ENCODE measurements around the gene ACBD5.
"Not testable (repeated sequence)": the region's sequence is repeated elsewhere in the genome, so short reads cannot be mapped to it uniquely, and the experiment has no call there.

The ACBD5 gene

DNA sequence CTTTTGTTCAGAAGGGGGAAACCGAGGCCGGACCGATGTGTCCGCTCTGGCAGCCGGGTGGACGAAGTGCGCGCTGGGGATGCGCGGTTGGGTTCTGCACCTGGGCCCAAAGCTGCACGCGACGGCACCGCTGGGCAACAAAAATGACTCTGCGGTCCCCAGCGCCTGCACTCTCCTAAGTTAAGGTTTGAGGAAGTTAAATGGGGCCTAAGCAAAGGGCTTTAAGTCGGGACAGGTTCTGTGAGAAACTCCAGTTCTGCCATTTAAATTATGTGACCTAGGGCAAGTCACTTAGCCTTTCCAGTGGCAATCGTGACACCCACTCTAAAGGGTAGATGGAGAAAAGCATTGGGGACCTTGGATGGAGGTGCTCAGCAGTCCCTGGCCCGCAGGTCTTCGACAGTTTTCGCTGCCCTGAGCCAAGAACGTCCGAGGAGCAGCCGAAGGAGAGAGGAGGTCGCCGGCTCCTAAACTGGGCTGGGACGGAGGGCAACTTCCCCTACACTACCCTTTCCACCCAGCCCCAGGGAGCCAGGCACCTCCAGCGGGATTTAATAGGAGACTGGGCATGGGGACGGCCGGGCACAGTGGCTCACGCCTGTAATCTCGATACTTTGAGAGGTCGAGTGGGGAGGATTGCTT is 534 bp upstream of the ACBD5 start:
- peak overlapping the region; percentile 79 for H2AFZ ChIP-seq (ENCODE audit: low read length)
- peak overlapping the region; percentile 94 for H3K4me2 ChIP-seq (ENCODE audit: insufficient read depth, low read length, poor library complexity, severe bottlenecking)
- H2BK15ac ChIP-seq (ENCODE audit: low read length), result peak overlapping the region; percentile 20
- no peak overlapping the region for H4K91ac ChIP-seq (ENCODE audit: low read depth, low read length, poor library complexity)
- H3K4me3 ChIP-seq (ENCODE audit: low read length in 2 of 2), result peak overlapping the region; percentile 61 to 93
- peak overlapping the region; percentile 83 for H3K9ac ChIP-seq (ENCODE audit: low read depth, low read length, poor library complexity)
- H3K18ac ChIP-seq (ENCODE audit: low read length), result peak overlapping the region; percentile 95
- no peaks in the 10 kb centered on the region for H3K9me3 ChIP-seq (replicated peaks in 1 of 2; ENCODE audit: control insufficient read depth in 2 of 2, insufficient read depth in 1 of 2, low read depth in 1 of 2, low read length in 2 of 2)
- no peak overlapping the region for H2BK120ac ChIP-seq (ENCODE audit: low read depth, low read length)
- H2BK12ac ChIP-seq (ENCODE audit: low read length), result no peak overlapping the region
- no peak overlapping the region for H2AK5ac ChIP-seq (ENCODE audit: low read depth, low read length)
- H3K23ac ChIP-seq (ENCODE audit: low read depth, low read length, poor library complexity), result peak overlapping the region; percentile 70
- H3K14ac ChIP-seq (ENCODE audit: low read length), result no peak overlapping the region
- H4K8ac ChIP-seq (ENCODE audit: low read depth, low read length), result no peak overlapping the region
- H3K79me1 ChIP-seq (ENCODE audit: low read depth, low read length), result no peaks in the 10 kb centered on the region
- no peaks in the 10 kb centered on the region for H3K27me3 ChIP-seq (ENCODE audit: control insufficient read depth in 3 of 3, insufficient read depth in 3 of 3, low read depth in 1 of 3, low read length in 3 of 3)
- peak; percentile 47 for DNase-seq (ENCODE audit: low spot score)
- peaks cover 4 to 6% of the 10 kb centered on the region in 2 donors for H3K4me1 ChIP-seq (ENCODE audit: control insufficient read depth in 2 of 2, insufficient read depth in 1 of 2, low read depth in 1 of 2, low read length in 2 of 2)
- WGBS, 2 donors (ENCODE audit: extremely low coverage in 2 of 2, insufficient read length in 2 of 2, insufficient replicate concordance in 1 of 2), result no CpG with 5 or more reads among the region's 33 CpGs
- peak overlapping the region; percentile 99 for H3K27ac ChIP-seq (replicated peaks; ENCODE audit: low read length)
- peaks cover 0 to 10% of the 10 kb centered on the region in 2 donors for H3K36me3 ChIP-seq (replicated peaks in 1 of 2; ENCODE audit: control insufficient read depth in 2 of 2, insufficient read depth in 2 of 2, low read length in 2 of 2)
- H2BK5ac ChIP-seq (ENCODE audit: low read length), result no peak overlapping the region
- H3K4ac ChIP-seq (ENCODE audit: low read length), result no peak overlapping the region

DNA sequence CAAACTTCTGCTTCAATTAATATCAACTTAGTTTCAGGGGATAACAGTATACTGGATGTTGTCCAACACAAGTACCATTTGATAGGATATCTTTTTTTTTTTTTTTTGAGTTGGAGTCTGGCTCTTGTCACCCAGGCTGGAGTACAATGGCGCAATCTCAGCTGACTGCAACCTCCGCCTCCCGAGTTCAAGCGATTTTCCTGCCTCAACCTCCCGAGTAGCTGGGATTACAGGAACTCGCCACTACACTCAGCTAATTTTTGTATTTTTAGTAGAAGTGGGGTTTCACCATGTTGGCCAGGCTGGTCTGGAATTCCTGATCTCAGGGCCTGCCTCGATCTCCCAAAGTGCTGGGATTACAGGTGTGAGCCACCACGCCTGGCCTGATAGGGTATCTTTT is 3.1 kb downstream of the ACBD5 start:
- not testable (repeated sequence) for H3K4me3 ChIP-seq (ENCODE audit: low read length in 2 of 2); H3K14ac ChIP-seq (ENCODE audit: low read length); DNase-seq (ENCODE audit: low spot score); H3K4ac ChIP-seq (ENCODE audit: low read length); H3K79me1 ChIP-seq (ENCODE audit: low read depth, low read length); H3K27me3 ChIP-seq (ENCODE audit: control insufficient read depth in 3 of 3, insufficient read depth in 3 of 3, low read depth in 1 of 3, low read length in 3 of 3); H4K8ac ChIP-seq (ENCODE audit: low read depth, low read length); H2BK15ac ChIP-seq (ENCODE audit: low read length); H3K4me2 ChIP-seq (ENCODE audit: insufficient read depth, low read length, poor library complexity, severe bottlenecking); H3K9ac ChIP-seq (ENCODE audit: low read depth, low read length, poor library complexity); H2BK120ac ChIP-seq (ENCODE audit: low read depth, low read length); H3K4me1 ChIP-seq (ENCODE audit: control insufficient read depth in 2 of 2, insufficient read depth in 1 of 2, low read depth in 1 of 2, low read length in 2 of 2); H2BK5ac ChIP-seq (ENCODE audit: low read length); H2AFZ ChIP-seq (ENCODE audit: low read length); H3K27ac ChIP-seq (replicated peaks; ENCODE audit: low read length); H2AK5ac ChIP-seq (ENCODE audit: low read depth, low read length); H3K9me3 ChIP-seq (replicated peaks in 1 of 2; ENCODE audit: control insufficient read depth in 2 of 2, insufficient read depth in 1 of 2, low read depth in 1 of 2, low read length in 2 of 2); H3K23ac ChIP-seq (ENCODE audit: low read depth, low read length, poor library complexity); H3K18ac ChIP-seq (ENCODE audit: low read length); H2BK12ac ChIP-seq (ENCODE audit: low read length); H4K91ac ChIP-seq (ENCODE audit: low read depth, low read length, poor library complexity)
- WGBS, 2 donors (ENCODE audit: extremely low coverage in 2 of 2, insufficient read length in 2 of 2, insufficient replicate concordance in 1 of 2), result no CpG with 5 or more reads among the region's 8 CpGs
- H3K36me3 ChIP-seq (replicated peaks in 1 of 2; ENCODE audit: control insufficient read depth in 2 of 2, insufficient read depth in 2 of 2, low read length in 2 of 2), result peaks cover 0 to 26% of the 10 kb centered on the region in 2 donors

DNA sequence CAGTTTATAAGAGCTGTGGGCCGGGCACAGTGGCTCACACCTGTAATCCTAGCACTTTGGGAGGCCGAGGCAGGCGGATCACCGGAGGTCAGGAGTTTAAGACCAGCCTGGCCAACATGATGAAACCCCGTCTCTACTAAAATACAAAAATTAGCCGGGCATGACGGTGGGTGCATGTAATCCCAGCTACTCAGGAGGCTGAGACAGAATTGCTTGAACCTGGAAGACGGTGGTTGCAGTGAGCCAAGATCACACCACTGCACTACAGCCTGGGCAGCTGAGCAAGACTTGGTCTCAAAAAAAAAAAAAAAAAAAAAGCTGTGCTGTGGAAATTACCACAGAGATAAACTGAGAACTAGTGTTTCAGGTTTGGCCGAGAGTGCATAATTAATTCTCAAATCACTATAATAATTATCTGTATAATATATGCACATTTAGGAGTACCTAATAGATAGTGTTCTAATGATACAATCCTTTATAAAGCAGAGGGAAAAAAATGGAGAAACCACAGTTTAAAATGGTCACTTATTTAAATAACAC is 3.9 kb downstream of the ACBD5 start:
- not testable (repeated sequence) for H3K4me2 ChIP-seq (ENCODE audit: insufficient read depth, low read length, poor library complexity, severe bottlenecking); H2BK5ac ChIP-seq (ENCODE audit: low read length); H3K27ac ChIP-seq (replicated peaks; ENCODE audit: low read length); H3K27me3 ChIP-seq (ENCODE audit: control insufficient read depth in 3 of 3, insufficient read depth in 3 of 3, low read depth in 1 of 3, low read length in 3 of 3); H2BK15ac ChIP-seq (ENCODE audit: low read length); H3K79me1 ChIP-seq (ENCODE audit: low read depth, low read length); H4K91ac ChIP-seq (ENCODE audit: low read depth, low read length, poor library complexity); H2AFZ ChIP-seq (ENCODE audit: low read length); H3K23ac ChIP-seq (ENCODE audit: low read depth, low read length, poor library complexity); H2AK5ac ChIP-seq (ENCODE audit: low read depth, low read length); H3K18ac ChIP-seq (ENCODE audit: low read length); H3K4ac ChIP-seq (ENCODE audit: low read length); DNase-seq (ENCODE audit: low spot score); H2BK120ac ChIP-seq (ENCODE audit: low read depth, low read length); H3K9ac ChIP-seq (ENCODE audit: low read depth, low read length, poor library complexity); H3K4me1 ChIP-seq (ENCODE audit: control insufficient read depth in 2 of 2, insufficient read depth in 1 of 2, low read depth in 1 of 2, low read length in 2 of 2); H3K4me3 ChIP-seq (ENCODE audit: low read length in 2 of 2); H3K14ac ChIP-seq (ENCODE audit: low read length); H2BK12ac ChIP-seq (ENCODE audit: low read length); H3K9me3 ChIP-seq (replicated peaks in 1 of 2; ENCODE audit: control insufficient read depth in 2 of 2, insufficient read depth in 1 of 2, low read depth in 1 of 2, low read length in 2 of 2); H4K8ac ChIP-seq (ENCODE audit: low read depth, low read length)
- H3K36me3 ChIP-seq (replicated peaks in 1 of 2; ENCODE audit: control insufficient read depth in 2 of 2, insufficient read depth in 2 of 2, low read length in 2 of 2), result peaks cover 0 to 30% of the 10 kb centered on the region in 2 donors
- WGBS, 2 donors (ENCODE audit: extremely low coverage in 2 of 2, insufficient read length in 2 of 2, insufficient replicate concordance in 1 of 2), result no CpG with 5 or more reads among the region's 9 CpGs

DNA sequence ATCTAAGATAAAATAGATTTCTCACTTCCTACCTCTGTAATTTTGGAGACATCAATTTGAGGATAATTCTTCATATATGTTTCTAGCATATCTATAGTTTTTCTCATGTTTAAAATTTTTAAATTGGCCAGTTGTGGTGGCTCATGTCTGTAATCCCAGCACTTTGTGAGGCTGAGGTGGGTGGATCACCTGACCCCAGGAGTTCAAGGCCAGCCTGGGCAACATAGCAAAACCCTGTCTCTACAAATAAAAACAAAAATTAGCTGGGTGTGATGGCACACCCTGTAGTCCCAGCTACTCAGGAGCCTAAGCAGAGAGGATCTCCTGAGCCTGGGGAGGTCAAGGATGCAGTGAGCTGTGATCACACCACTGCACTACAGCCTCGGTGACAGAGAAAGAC is 4.9 kb downstream of the ACBD5 start:
- Histone ChIP-seq H3K79me1 (ENCODE audit: low read depth, low read length) (no peaks in the 10 kb centered on the region), H3K18ac (ENCODE audit: low read length) (no peak overlapping the region), H2BK120ac (ENCODE audit: low read depth, low read length) (no peak overlapping the region), H2AFZ (ENCODE audit: low read length) (no peak overlapping the region), H4K8ac (ENCODE audit: low read depth, low read length) (no peak overlapping the region), H3K9me3 (replicated peaks in 1 of 2; ENCODE audit: control insufficient read depth in 2 of 2, insufficient read depth in 1 of 2, low read depth in 1 of 2, low read length in 2 of 2) (no peaks in the 10 kb centered on the region), H2BK5ac (ENCODE audit: low read length) (no peak overlapping the region), H3K4me3 (ENCODE audit: low read length in 2 of 2) (no peak overlapping the region), H3K9ac (ENCODE audit: low read depth, low read length, poor library complexity) (no peak overlapping the region), H2BK15ac (ENCODE audit: low read length) (no peak overlapping the region), H3K4ac (ENCODE audit: low read length) (no peak overlapping the region), H3K23ac (ENCODE audit: low read depth, low read length, poor library complexity) (no peak overlapping the region), H3K4me1 (ENCODE audit: control insufficient read depth in 2 of 2, insufficient read depth in 1 of 2, low read depth in 1 of 2, low read length in 2 of 2) (no peaks in the 10 kb centered on the region), H3K27ac (replicated peaks; ENCODE audit: low read length) (no peak overlapping the region), H4K91ac (ENCODE audit: low read depth, low read length, poor library complexity) (no peak overlapping the region), H3K4me2 (ENCODE audit: insufficient read depth, low read length, poor library complexity, severe bottlenecking) (no peak overlapping the region), H2AK5ac (ENCODE audit: low read depth, low read length) (no peak overlapping the region), H3K36me3 (replicated peaks in 1 of 2; ENCODE audit: control insufficient read depth in 2 of 2, insufficient read depth in 2 of 2, low read length in 2 of 2) (peaks cover 0 to 39% of the 10 kb centered on the region in 2 donors), H3K27me3 (ENCODE audit: control insufficient read depth in 3 of 3, insufficient read depth in 3 of 3, low read depth in 1 of 3, low read length in 3 of 3) (no peaks in the 10 kb centered on the region), H2BK12ac (ENCODE audit: low read length) (no peak overlapping the region), H3K14ac (ENCODE audit: low read length) (no peak overlapping the region)
- no CpG with 5 or more reads among the region's 1 CpG for WGBS, 2 donors (ENCODE audit: extremely low coverage in 2 of 2, insufficient read length in 2 of 2, insufficient replicate concordance in 1 of 2)
- no peak for DNase-seq (ENCODE audit: low spot score)

Measured in neuronal stem cell (in vitro differentiated cells).